GM13977 (cell line): ENCODE data around the gene ITPR3.

Experiments used
- DNase-seq: peaks from one replicate; pipeline ENCODE4 v3.0.0; 2012; ENCODE audit warnings: low spot score
- CTCF ChIP-seq: IDR thresholded peaks from 2 replicates; pipeline ENCODE4 v1.5.1; 2012; ENCODE audit warnings: mild to moderate bottlenecking, control low read depth; ENCODE audit not compliant: insufficient read depth; ENCODE audit errors: extremely low read depth, missing control alignments
- in situ Hi-C: fragments of 300-500 bp; cut with MboI; formaldehyde crosslinking; loops from one replicate; pipeline ENCODE4 v1.12.0; 2022; ENCODE audit warnings: low sequenced_read_pairs, low pct_unique_long_range_greater_than_20kb, mixed read lengths, inconsistent platforms; ENCODE audit not compliant: unreplicated experiment

Gene ITPR3

GRCh38 chr6:33695451-33695887 is 74.3 kb downstream of the ITPR3 start:
- in situ Hi-C loops: no loop called here
- no peak for TF ChIP-seq CTCF
- DNase-seq: no peak

- in situ Hi-C loops: no loop called here
- TF ChIP-seq CTCF: no peak
- DNase-seq: no peak
Observed at GRCh38 chr6:33696076-33696475, 75.0 kb downstream of the ITPR3 start.

DNA sequence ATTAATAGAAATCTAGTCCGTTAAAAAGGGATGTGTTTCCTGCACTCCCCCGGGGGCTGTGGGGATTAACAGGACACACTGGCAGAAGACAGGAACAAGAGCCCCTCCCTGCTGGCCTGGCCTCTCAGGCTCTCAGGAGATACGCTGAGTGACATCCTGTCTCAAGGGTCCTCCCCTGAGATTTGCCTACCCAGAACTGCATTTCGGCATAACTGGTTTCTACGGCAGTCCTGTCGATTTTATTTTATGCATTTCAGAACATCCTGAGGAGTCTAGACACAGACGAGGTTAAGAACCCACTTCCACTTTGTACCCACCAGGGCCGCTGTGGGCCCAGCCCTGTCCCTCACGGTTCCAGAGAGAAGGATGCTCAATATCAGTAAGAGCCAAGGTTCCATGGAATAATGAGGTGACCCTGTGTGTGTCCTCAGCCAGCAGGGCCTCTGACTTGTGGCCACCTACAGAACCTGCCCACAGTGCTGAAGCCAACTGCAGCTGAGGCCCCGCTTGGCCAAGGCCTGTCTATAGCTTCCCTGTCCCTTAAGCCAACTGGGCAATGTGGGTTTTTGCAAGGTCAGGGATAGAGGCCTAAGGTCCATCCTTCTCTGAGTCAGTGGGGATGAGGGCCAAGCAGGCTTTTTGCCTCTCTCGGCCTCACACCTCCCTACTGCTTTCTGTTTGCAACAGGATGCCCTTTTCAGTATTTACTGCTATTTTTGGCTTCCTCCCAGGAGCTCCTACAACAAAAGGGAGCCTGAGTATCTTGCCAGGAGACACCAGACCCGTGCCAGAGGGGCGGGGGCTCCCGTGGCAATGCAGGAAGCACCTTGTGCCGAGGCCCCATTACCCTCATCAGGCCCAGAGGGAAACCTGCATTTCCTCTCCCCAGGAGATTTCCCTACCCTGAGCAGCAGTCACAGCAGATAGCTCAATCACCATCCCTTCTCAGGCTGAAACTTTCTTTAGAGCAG is 75.7 kb downstream of the ITPR3 start:
- in situ Hi-C loops: no loop called here
- no peak for TF ChIP-seq CTCF
- no peak for DNase-seq

GRCh38 chr6:33697845-33698244 is 76.7 kb downstream of the ITPR3 start:
- no peak for TF ChIP-seq CTCF
- in situ Hi-C loops: no loop called here
- no peak for DNase-seq

DNA sequence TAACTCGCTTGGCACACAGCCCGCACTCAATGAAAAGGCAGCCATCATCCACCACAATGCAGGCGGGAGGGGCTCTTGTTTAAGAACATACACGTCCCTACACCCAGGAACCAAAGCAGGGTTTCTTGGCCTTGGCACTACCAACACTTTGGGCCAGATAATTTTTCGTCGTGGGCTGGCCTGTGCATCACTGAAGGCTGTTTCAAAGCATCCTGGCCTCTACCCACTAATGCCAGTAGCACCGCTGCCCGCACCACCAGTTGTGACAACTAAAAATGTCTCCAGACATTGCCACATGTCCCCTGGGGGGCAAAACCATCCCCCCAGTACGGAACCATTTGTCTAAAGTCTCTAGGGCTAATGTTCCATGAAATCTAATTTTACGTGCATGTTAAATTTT is 77.4 kb downstream of the ITPR3 start:
- in situ Hi-C loops: no loop called here
- DNase-seq: no peak
- TF ChIP-seq CTCF: no peak

DNA sequence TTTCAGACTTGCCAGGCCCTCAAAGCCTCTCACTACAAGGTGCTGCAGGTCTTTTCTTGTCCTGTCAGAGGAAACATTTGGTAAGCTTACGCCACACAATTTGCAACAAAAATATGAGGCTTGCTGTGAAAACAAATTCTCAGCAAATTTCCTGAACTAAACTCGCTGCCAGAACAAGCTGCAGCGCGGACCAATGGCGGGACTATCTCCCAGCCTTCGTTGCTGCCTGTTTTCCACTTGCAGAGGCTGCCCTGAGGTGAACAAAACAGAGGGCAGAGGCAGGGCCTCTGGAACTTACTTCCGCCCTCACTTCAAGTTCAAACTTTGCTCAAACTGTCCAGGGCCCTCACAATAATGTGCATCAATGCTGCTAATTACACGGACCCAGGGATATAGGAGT is 78.0 kb downstream of the ITPR3 start:
- no peak for DNase-seq
- no peak for TF ChIP-seq CTCF
- in situ Hi-C loops: no loop called here
